Breast epithelium (tissue), 3 donors: ENCODE measurements around the gene CD244.

ENCODE experiments used
- POLR2A ChIP-seq: fragments of 450-650 bp; IDR thresholded peaks from one replicate; pipeline ENCODE4 v1.6.1; 2016; ENCODE audit warnings: antibody characterized with exemption, mild to moderate bottlenecking, moderate library complexity
- TF ChIP-seq, protein P1 (sequence below), 3 donors: fragments of 450-650 bp; IDR thresholded peaks; one replicate each; pipeline ENCODE4 v1.5.1; 2016 to 2017; ENCODE audit warnings: antibody characterized with exemption in 3 of 3, mild to moderate bottlenecking in 3 of 3, moderate library complexity in 3 of 3

DNA sequence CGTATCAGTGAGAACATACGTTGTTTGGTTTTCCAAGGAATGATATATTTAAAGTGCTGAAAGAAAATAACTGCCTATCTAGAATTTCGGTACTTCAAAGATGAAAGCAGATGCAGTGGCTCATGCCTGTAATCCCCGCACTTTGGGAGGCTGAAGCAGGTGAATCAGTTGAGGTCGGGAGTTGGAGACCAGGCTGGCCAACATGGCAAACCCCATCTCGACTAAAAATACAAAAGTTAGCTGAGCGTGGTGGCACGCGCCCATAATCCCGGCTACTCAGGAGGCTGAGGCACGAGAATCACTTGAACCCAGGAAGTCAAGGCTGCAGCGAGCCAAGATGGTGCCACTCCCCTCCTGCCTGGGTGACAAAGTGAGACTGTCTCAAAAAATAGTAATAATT lies 16.4 kb downstream of the CD244 start:
- TF ChIP-seq, protein P1, sequence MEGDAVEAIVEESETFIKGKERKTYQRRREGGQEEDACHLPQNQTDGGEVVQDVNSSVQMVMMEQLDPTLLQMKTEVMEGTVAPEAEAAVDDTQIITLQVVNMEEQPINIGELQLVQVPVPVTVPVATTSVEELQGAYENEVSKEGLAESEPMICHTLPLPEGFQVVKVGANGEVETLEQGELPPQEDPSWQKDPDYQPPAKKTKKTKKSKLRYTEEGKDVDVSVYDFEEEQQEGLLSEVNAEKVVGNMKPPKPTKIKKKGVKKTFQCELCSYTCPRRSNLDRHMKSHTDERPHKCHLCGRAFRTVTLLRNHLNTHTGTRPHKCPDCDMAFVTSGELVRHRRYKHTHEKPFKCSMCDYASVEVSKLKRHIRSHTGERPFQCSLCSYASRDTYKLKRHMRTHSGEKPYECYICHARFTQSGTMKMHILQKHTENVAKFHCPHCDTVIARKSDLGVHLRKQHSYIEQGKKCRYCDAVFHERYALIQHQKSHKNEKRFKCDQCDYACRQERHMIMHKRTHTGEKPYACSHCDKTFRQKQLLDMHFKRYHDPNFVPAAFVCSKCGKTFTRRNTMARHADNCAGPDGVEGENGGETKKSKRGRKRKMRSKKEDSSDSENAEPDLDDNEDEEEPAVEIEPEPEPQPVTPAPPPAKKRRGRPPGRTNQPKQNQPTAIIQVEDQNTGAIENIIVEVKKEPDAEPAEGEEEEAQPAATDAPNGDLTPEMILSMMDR (IDR thresholded peaks at IDR 0.05): no peak
- TF ChIP-seq POLR2A: no peak
